B cell (primary cell): Measurements from ENCODE around the gene RIBC2.

Experiments used
- CTCF ChIP-seq: fragments of 200-600 bp; IDR thresholded peaks from one replicate; pipeline ENCODE4 v1.8.0; 2022; ENCODE audit warnings: antibody characterized with exemption, mild to moderate bottlenecking
- EZH2 ChIP-seq: IDR thresholded peaks from 2 replicates; pipeline ENCODE4 v1.6.1; 2012; ENCODE audit warnings: borderline replicate concordance, low read depth, mild to moderate bottlenecking, moderate library complexity, low read length; ENCODE audit not compliant: insufficient read depth, poor library complexity, severe bottlenecking

GRCh38 chr22:45456811-45457210 lies 43.3 kb downstream of the RIBC2 start:
- TF ChIP-seq CTCF, result no peak
- no peak for TF ChIP-seq EZH2
